K562 treated with DMSO at 1 percent for 48 hours (cell line): ENCODE measurements around the gene PEAR1. TPM values are rescaled to one million over a fixed set of nuclear protein-coding genes. Genes with fewer than 3 reads are reported as not detected.

ENCODE experiments used
- total RNA-seq: library from RNA; unstranded; fragments of 300-600 nt; gene quantifications from 2 replicates; pipeline ENCODE4 v1.2.3, GENCODE V29; 2022; ENCODE audit warnings: low replicate concordance; ENCODE audit errors: extremely low read depth

The PEAR1 gene, protein sequence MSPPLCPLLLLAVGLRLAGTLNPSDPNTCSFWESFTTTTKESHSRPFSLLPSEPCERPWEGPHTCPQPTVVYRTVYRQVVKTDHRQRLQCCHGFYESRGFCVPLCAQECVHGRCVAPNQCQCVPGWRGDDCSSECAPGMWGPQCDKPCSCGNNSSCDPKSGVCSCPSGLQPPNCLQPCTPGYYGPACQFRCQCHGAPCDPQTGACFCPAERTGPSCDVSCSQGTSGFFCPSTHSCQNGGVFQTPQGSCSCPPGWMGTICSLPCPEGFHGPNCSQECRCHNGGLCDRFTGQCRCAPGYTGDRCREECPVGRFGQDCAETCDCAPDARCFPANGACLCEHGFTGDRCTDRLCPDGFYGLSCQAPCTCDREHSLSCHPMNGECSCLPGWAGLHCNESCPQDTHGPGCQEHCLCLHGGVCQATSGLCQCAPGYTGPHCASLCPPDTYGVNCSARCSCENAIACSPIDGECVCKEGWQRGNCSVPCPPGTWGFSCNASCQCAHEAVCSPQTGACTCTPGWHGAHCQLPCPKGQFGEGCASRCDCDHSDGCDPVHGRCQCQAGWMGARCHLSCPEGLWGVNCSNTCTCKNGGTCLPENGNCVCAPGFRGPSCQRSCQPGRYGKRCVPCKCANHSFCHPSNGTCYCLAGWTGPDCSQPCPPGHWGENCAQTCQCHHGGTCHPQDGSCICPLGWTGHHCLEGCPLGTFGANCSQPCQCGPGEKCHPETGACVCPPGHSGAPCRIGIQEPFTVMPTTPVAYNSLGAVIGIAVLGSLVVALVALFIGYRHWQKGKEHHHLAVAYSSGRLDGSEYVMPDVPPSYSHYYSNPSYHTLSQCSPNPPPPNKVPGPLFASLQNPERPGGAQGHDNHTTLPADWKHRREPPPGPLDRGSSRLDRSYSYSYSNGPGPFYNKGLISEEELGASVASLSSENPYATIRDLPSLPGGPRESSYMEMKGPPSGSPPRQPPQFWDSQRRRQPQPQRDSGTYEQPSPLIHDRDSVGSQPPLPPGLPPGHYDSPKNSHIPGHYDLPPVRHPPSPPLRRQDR
- total RNA-seq: not detected in 2 replicates

DNA sequence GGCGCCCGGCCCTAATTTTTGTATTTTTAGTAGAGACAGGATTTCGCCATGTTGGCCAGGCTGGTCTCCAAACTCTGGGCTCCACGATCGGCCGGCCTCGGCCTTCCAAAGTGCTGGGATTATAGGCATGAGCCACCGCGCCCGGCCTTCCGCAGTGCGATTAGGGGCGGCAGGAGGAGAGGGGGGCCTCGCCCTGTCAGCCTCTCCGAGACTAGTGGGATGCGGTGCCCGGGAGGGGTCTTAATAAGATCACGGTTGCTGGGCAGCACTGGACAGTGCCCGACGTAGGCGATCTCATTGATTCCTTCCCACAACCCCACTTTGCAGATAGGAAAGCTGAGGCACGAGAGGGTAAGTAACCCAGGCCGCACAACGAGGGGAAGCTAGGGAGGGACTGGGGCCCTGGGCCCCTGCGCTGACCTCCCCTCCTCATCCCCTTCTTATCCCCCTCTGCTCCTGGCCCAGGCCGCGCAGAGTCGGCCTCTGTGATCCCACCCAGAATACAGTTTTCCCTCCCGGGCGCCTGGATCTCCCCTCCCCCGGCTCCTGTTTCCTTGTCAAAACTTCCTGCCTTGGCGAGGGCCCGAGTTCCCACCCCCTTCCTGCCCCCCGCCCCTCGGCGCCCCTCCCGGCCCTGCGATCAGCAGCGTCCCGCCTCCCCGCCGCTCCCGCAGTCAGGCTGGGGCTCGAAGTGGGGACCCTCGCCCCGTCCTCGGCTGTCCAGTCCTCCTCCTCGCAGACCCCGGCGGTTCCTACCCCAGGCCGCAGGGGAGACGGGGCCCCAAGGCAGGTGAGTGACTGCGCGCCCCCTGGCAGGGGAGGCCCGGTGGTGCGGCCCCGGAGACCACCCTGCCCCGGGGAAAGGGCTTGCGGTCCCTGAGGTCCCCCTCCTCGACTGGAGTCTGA is at the start of gene PEAR1:
PEAR1 (plus strand) TSS at position 671 of the 906 bp plus-strand sequence. CDS start 10,209 bp downstream, outside the sequence.

DNA sequence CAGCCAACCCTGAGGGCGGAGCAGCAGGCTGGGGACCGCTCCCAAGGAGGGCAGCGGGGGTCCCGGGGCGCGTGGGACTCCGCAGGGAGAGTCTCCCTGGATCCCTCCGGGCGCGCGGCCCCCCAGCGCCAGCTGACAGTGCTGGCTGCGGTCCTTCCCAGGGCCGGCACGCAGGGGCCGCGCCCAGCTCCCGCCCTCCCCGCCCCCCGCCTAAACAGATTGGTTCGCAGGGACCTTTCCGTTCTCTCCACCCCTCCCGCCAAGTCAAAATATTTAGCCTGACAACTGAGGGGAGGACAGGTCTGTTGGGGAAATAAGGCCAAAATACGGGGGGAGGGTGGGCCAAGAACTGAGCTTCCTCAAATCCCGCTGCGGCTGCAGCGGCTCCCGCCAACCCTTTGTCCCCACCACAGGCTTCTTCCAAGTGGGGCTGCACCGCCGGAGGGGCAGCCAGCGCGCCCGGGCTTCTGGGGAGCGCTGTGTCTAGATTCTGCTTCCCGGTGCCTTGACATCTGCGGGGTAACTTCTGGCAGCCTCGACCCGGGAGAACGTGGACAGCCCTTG is 34.5 kb upstream of the PEAR1 start, which contains the start of gene INSRR:
INSRR (minus strand) TSS at position 159 of the 564 bp plus-strand sequence. CDS start 496 bp downstream, outside the sequence.

DNA sequence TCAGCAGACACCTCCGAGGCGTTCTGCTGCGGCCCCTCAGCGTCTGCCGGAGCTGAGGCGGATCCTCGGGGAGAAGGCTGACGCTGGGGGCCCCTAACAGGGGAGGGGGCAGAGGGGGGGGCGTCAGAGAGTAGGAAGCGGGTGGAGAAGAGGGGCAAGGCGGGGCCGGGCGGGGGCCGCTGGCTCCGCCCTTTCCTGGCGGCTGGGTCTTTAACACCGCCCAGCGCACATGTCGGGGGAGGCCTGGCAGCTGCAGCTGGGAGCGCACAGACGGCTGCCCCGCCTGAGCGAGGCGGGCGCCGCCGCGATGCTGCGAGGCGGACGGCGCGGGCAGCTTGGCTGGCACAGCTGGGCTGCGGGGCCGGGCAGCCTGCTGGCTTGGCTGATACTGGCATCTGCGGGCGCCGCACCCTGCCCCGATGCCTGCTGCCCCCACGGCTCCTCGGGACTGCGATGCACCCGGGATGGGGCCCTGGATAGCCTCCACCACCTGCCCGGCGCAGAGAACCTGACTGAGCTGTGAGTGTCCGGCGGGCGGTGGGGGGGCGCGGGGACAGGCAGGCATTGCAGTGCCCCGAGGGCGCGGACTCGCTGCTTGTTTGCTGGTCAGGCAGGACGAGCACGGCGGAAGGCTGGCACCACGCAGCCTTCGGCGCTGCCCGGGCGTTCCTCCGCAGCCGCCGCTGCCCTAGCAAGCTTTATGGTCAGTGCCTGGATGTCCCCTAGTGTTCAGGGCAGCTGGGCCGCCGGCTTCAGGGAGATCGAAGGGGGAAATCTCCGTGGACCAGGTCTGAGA is 32.7 kb upstream of the PEAR1 start, which contains the start of gene NTRK1:
NTRK1 (plus strand) TSS at position 238 of the 796 bp plus-strand sequence; CDS start at position 308, 70 bp downstream.

DNA sequence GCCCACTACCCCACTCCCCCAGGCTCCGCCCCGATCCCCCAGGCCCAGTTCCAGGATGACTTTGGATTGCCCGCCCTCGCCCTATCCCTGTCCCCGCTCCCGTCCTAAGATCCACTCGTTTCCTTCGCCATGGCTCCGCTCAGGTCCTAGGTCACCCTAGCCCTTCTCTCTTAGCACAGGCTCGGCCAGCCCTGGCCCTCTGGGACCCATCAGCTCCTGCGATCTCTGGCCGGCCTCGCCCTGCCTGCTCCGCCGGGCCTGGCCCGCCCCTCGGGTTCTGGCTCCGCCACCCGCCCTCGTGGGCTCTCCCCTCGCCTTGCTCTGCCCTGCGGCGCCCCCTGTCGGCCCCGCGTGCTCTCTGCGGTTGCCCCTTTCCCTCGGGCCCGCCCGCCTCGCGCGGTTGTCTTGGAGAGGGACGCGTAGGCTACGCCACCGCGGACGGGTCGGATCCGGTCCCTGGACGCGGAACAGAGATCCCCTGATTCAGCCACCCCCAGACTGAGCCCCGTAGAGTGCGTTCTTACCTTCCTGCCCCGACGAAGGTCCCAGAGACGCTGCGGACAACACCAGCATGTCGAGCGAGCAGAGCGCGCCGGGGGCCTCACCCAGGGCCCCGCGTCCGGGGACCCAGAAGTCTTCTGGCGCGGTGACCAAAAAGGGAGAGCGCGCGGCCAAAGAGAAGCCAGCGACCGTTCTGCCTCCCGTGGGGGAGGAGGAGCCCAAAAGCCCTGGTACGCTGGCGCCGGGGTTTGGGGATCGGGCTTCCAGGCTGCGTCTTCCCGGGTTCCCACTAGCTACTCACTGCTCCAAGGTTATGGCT is 26.9 kb downstream of the PEAR1 start, which contains the start of gene LRRC71:
LRRC71 (plus strand) TSS at position 400 of the 820 bp plus-strand sequence; CDS start at position 572, 172 bp downstream.

Other genes starting within 250 kb of the PEAR1 start
- gene NES, start 216.3 kb upstream of the PEAR1 start, total RNA-seq: not detected in 2 replicates
- gene CRABP2, start 188.1 kb upstream of the PEAR1 start, total RNA-seq: not detected in 2 replicates
- gene METTL25B, start 165.2 kb upstream of the PEAR1 start, total RNA-seq: not detected in 2 replicates
- not detected in 2 replicates for gene ISG20L2, start 165.0 kb upstream of the PEAR1 start, total RNA-seq
- not detected in 2 replicates for gene MRPL24, start 152.6 kb upstream of the PEAR1 start, total RNA-seq
- not detected in 2 replicates for gene HDGF, start 142.0 kb upstream of the PEAR1 start, total RNA-seq
- not detected in 2 replicates for gene PRCC, start 126.2 kb upstream of the PEAR1 start, total RNA-seq
- not detected in 2 replicates for gene SH2D2A, start 76.9 kb upstream of the PEAR1 start, total RNA-seq
- not detected in 2 replicates for gene INSRR, start 34.6 kb upstream of the PEAR1 start, total RNA-seq
- not detected in 2 replicates for gene NTRK1, start 32.9 kb upstream of the PEAR1 start, total RNA-seq
- not detected in 2 replicates for gene LRRC71, start 26.9 kb downstream of the PEAR1 start, total RNA-seq
- not detected in 2 replicates for gene ARHGEF11, start 152.0 kb downstream of the PEAR1 start, total RNA-seq
- gene ETV3L, start 206.1 kb downstream of the PEAR1 start, total RNA-seq: not detected in 2 replicates
- gene ETV3, start 244.7 kb downstream of the PEAR1 start, total RNA-seq: not detected in 2 replicates